Measurements from ENCODE around the gene CNBD2. TPM values are rescaled to one million over a fixed set of nuclear protein-coding genes. Genes with fewer than 3 reads are reported as not detected.
"Not testable (repeated sequence)": the region's sequence is repeated elsewhere in the genome, so short reads cannot be mapped to it uniquely, and the experiment has no call there.

The CNBD2 gene
- total RNA-seq, 4 donors from 2014 or later, result 6.4 to 18.7 (median 8.6) TPM

DNA sequence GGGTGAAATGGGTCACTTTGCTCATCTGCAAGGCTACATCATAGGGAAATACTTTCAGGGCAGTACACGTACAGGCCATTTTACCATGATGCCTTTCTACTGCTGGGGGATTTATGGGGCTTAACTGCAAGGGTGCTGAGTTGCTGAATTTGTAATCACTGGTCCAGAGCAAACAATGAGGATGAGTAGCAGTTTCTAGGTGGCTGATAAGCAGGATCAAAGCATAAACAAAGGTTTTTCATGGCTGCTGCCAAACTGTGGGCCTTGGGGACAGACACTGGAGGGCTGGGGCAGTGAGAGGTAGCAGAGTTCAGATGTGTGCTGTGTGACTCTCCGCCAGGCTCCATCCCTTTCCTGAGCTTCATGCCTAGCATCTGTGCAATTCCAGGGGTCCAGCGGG is 68.3 kb downstream of the CNBD2 start:
- intact Hi-C loops (cut with DNase I; ENCODE audit: low total_unique reads) (no loop called here), in situ Hi-C loops (cut with MboI; ENCODE audit: low sequenced_read_pairs in 4 of 4) (no loop called here)
- Histone ChIP-seq H3K4me1 (peaks cover 0 to 2% of the 10 kb centered on the region in 2 donors), H3K27ac (no peak overlapping the region), H3K9me3 (no peaks in the 10 kb centered on the region), H3K27me3 (no peaks in the 10 kb centered on the region), H3K4me3 (no peak overlapping the region), H3K36me3 (no peaks in the 10 kb centered on the region)
- ATAC-seq (no peak), DNase-seq (no peak)
- TF ChIP-seq POLR2A (IDR thresholded peaks at IDR 0.05), result no peak
- TF ChIP-seq, protein P1, sequence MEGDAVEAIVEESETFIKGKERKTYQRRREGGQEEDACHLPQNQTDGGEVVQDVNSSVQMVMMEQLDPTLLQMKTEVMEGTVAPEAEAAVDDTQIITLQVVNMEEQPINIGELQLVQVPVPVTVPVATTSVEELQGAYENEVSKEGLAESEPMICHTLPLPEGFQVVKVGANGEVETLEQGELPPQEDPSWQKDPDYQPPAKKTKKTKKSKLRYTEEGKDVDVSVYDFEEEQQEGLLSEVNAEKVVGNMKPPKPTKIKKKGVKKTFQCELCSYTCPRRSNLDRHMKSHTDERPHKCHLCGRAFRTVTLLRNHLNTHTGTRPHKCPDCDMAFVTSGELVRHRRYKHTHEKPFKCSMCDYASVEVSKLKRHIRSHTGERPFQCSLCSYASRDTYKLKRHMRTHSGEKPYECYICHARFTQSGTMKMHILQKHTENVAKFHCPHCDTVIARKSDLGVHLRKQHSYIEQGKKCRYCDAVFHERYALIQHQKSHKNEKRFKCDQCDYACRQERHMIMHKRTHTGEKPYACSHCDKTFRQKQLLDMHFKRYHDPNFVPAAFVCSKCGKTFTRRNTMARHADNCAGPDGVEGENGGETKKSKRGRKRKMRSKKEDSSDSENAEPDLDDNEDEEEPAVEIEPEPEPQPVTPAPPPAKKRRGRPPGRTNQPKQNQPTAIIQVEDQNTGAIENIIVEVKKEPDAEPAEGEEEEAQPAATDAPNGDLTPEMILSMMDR (IDR thresholded peaks at IDR 0.05 in 4 of 5, conservative IDR thresholded peaks at IDR 0.05 in 1 of 5), result no peak

DNA sequence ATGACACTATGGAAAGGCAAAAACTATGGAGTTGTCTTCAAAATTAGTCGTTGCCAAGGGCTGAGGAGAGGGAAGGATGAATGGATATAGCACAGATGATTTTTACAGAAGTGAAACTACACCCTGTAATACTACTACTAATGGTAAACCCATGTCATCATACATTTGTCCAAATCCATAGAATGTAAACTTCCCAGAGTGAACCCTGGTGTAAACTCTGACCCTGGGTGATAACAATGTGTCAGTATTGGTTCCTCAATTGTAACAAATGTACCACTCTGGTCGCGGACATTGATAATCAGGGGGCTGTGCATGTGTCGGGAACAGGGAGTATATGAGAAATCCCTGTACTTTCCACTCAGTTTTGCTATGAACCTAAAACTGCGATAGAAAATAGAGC is 72.2 kb downstream of the CNBD2 start:
- H3K4me3 ChIP-seq, result no peak overlapping the region
- no peak for ATAC-seq
- in situ Hi-C loops (cut with MboI; ENCODE audit: low sequenced_read_pairs in 4 of 4), result no loop called here
- TF ChIP-seq POLR2A (IDR thresholded peaks at IDR 0.05), result no peak
- TF ChIP-seq, protein P1 (IDR thresholded peaks at IDR 0.05 in 4 of 5, conservative IDR thresholded peaks at IDR 0.05 in 1 of 5), result no peak
- H3K27me3 ChIP-seq, result no peaks in the 10 kb centered on the region
- no peak overlapping the region for H3K27ac ChIP-seq
- no peak for DNase-seq
- no peaks in the 10 kb centered on the region for H3K9me3 ChIP-seq
- H3K36me3 ChIP-seq, result no peaks in the 10 kb centered on the region
- H3K4me1 ChIP-seq, result peaks cover 4 to 8% of the 10 kb centered on the region in 2 donors
- intact Hi-C loops (cut with DNase I; ENCODE audit: low total_unique reads), result no loop called here

DNA sequence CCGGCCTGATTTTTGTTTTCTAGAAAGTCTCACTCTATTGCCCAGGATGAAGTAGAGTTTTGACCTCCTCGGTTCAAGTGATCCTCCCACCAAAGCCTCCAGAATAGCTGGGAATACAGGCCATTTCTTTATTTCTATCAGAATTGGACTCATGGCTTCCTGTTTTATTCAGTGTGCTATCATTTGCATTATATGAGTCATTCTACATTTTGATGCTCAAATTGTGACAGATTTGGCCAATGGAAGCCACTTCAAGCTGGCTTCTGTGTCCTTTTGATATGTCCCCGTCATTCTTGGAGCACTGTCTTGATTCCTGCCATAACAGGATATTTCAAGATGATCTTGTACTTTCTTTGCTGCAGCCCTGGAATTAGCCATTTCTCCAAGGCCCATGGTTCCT is 75.1 kb downstream of the CNBD2 start:
- in situ Hi-C loops (cut with MboI; ENCODE audit: low sequenced_read_pairs in 4 of 4) (no loop called here), intact Hi-C loops (cut with DNase I; ENCODE audit: low total_unique reads) (no loop called here)
- no peak overlapping the region for H3K27ac ChIP-seq
- ATAC-seq (no peak), DNase-seq (no peak)
- no peak overlapping the region for H3K4me3 ChIP-seq
- no peaks in the 10 kb centered on the region for H3K9me3 ChIP-seq
- H3K36me3 ChIP-seq, result no peaks in the 10 kb centered on the region
- H3K4me1 ChIP-seq, result peaks cover 27 to 28% of the 10 kb centered on the region in 2 donors
- TF ChIP-seq, protein P1 (IDR thresholded peaks at IDR 0.05 in 4 of 5, conservative IDR thresholded peaks at IDR 0.05 in 1 of 5), result no peak
- TF ChIP-seq POLR2A (IDR thresholded peaks at IDR 0.05), result no peak
- no peaks in the 10 kb centered on the region for H3K27me3 ChIP-seq

DNA sequence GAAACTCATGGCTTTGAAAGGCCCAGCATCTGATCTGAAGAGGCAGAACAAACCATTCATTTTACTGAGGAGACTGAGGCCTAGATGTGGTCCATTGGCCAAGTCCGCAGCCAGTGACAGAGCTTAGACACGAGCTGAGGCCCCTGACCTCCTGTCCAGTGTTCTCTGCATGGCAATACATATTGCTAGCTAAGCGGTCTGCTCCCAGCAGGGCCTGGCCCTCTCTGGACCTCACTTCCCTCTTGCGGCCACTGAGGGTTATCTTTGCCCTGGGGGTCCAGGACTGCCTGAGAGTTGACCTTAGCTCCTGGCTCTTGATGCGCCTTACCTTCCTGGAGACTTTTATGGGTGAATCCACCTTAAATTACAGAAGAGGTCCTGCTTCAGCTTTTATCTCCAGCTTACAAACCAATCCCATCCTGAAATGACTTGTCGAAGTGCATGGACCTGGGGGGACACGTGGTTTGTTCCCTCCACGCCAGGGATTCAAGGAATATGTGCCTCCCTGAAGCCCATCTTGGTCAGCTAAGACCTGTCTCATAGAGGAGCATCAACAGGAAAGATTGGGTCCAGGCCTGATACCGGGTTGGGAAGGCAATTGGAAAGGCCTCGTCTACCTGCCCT is 75.6 kb downstream of the CNBD2 start:
- ATAC-seq (no peak), DNase-seq (no peak)
- in situ Hi-C loops (cut with MboI; ENCODE audit: low sequenced_read_pairs in 4 of 4) (no loop called here), intact Hi-C loops (cut with DNase I; ENCODE audit: low total_unique reads) (no loop called here)
- no peak for TF ChIP-seq POLR2A (IDR thresholded peaks at IDR 0.05)
- TF ChIP-seq, protein P1 (IDR thresholded peaks at IDR 0.05 in 4 of 5, conservative IDR thresholded peaks at IDR 0.05 in 1 of 5), result no peak
- H3K9me3 ChIP-seq, result no peaks in the 10 kb centered on the region
- H3K4me3 ChIP-seq, result no peak overlapping the region
- no peak overlapping the region for H3K27ac ChIP-seq
- H3K36me3 ChIP-seq, result no peaks in the 10 kb centered on the region
- H3K4me1 ChIP-seq, result peaks cover 27 to 32% of the 10 kb centered on the region in 2 donors
- H3K27me3 ChIP-seq, result no peaks in the 10 kb centered on the region

DNA sequence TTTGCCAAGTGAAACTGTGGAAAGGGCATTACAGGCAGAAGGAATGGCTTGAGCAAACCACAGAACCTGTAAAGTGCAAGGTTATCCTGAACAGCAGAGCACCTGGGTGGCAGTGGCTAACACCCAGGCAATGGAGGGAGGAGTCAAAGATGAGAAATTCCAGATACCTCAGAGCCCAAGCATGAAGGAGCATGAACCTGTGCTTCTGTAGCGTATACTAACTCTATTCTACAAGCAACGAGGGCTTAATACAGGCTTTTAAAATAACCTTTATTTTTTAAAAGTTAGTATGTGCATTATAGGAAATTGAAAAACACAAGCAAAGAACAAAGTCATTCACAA is 77.0 kb downstream of the CNBD2 start:
- H3K4me1 ChIP-seq, result peaks cover 27 to 32% of the 10 kb centered on the region in 2 donors
- DNase-seq (no peak), ATAC-seq (no peak)
- H3K4me3 ChIP-seq, result no peak overlapping the region
- in situ Hi-C loops (cut with MboI; ENCODE audit: low sequenced_read_pairs in 4 of 4), result no loop called here
- intact Hi-C loops (cut with DNase I; ENCODE audit: low total_unique reads), result no loop called here
- H3K36me3 ChIP-seq, result no peaks in the 10 kb centered on the region
- TF ChIP-seq, protein P1 (IDR thresholded peaks at IDR 0.05 in 4 of 5, conservative IDR thresholded peaks at IDR 0.05 in 1 of 5), result no peak
- TF ChIP-seq POLR2A (IDR thresholded peaks at IDR 0.05), result no peak
- no peaks in the 10 kb centered on the region for H3K9me3 ChIP-seq
- H3K27me3 ChIP-seq, result no peaks in the 10 kb centered on the region
- H3K27ac ChIP-seq, result no peak overlapping the region

DNA sequence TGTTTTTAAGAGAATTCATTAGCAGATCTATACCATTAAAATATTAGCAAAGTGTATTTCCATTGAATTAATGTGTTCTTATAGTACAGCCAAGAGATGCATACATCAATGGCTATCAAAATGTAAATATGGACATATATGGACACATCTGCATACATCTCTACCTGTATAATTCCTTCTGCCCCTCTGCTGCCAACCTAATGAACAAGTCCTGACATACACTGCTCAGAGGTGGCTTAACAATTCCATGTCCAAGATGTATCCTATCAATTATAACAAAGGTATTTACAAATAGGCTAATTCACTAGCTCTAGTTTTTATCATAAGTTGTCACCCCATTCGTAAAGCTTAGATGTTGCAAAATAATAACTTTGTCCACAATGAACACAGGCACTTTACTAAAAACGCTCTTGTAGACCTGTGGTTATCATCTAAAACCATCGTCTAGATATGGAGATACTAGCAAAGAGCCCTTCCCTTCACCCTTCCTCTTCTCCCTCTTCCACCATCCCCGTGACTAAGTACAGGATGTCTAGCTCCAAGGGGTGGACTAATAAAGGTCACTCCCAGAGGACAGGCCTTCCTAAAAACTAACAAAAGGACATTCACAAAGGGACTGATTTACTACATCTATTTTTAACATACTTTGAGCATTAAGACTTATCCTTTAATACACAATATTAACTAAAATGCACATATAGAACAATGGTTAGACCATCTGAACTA is 77.8 kb downstream of the CNBD2 start:
- H3K27me3 ChIP-seq; H3K36me3 ChIP-seq; in situ Hi-C loops (cut with MboI; ENCODE audit: low sequenced_read_pairs in 4 of 4); ATAC-seq; H3K4me3 ChIP-seq; H3K9me3 ChIP-seq; H3K27ac ChIP-seq; intact Hi-C loops (cut with DNase I; ENCODE audit: low total_unique reads); DNase-seq: not testable (repeated sequence)
- H3K4me1 ChIP-seq, result peaks cover 27 to 35% of the 10 kb centered on the region in 2 donors

DNA sequence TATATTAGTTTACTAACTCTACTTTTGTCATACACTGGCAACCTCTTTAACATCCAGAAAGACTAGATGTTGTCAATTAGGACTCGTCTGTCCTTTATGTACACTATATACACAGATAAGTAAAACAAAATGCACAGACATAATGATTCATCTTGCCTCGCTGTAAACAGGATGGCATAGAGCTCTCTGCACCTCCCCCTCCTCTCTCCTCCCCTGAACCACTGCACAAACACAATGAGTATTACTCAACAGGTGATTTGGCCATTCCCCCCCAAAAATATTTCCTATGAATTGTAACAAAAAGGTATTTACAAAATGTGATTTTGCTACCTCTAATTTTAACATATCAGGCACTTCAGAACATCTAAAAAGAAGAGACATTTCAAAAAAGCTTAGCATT is 81.0 kb downstream of the CNBD2 start:
- intact Hi-C loops (cut with DNase I; ENCODE audit: low total_unique reads); in situ Hi-C loops (cut with MboI; ENCODE audit: low sequenced_read_pairs in 4 of 4); ATAC-seq; H3K9me3 ChIP-seq; H3K27me3 ChIP-seq; DNase-seq; H3K36me3 ChIP-seq: not testable (repeated sequence)
- peak overlapping the region; percentile 95 to 100 (median 98) for H3K4me3 ChIP-seq
- peaks cover 27 to 34% of the 10 kb centered on the region in 2 donors for H3K4me1 ChIP-seq
- H3K27ac ChIP-seq, result peak overlapping the region; percentile 96 to 100 (median 98)

Data from gastrocnemius medialis (tissue), 4 donors.